ENCODE measurements around the gene VSTM2L.

The VSTM2L gene

DNA sequence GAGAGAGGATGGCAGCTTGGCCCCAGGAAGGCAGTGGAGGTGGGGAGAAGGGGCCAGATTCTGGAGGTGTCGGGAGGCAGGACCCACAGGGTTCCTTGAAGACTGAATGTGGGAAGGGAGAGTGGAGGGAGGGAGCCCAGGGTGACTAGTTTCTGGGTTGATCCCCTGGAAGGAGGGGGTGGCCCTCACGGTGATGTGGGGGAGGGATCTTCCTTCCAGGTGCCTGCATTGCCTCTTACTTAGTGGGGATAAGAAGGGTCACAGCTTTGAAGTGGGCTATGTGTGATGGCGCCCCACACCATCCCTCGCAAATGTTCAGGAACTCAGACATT is 26.7 kb downstream of the VSTM2L start:
- Histone ChIP-seq H3K4me3 (no peak overlapping the region), H3K27ac (no peak overlapping the region)
- no peak for DNase-seq (ENCODE audit: low spot score)
- TF ChIP-seq, protein P1, sequence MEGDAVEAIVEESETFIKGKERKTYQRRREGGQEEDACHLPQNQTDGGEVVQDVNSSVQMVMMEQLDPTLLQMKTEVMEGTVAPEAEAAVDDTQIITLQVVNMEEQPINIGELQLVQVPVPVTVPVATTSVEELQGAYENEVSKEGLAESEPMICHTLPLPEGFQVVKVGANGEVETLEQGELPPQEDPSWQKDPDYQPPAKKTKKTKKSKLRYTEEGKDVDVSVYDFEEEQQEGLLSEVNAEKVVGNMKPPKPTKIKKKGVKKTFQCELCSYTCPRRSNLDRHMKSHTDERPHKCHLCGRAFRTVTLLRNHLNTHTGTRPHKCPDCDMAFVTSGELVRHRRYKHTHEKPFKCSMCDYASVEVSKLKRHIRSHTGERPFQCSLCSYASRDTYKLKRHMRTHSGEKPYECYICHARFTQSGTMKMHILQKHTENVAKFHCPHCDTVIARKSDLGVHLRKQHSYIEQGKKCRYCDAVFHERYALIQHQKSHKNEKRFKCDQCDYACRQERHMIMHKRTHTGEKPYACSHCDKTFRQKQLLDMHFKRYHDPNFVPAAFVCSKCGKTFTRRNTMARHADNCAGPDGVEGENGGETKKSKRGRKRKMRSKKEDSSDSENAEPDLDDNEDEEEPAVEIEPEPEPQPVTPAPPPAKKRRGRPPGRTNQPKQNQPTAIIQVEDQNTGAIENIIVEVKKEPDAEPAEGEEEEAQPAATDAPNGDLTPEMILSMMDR (IDR thresholded peaks at IDR 0.05): no peak

DNA sequence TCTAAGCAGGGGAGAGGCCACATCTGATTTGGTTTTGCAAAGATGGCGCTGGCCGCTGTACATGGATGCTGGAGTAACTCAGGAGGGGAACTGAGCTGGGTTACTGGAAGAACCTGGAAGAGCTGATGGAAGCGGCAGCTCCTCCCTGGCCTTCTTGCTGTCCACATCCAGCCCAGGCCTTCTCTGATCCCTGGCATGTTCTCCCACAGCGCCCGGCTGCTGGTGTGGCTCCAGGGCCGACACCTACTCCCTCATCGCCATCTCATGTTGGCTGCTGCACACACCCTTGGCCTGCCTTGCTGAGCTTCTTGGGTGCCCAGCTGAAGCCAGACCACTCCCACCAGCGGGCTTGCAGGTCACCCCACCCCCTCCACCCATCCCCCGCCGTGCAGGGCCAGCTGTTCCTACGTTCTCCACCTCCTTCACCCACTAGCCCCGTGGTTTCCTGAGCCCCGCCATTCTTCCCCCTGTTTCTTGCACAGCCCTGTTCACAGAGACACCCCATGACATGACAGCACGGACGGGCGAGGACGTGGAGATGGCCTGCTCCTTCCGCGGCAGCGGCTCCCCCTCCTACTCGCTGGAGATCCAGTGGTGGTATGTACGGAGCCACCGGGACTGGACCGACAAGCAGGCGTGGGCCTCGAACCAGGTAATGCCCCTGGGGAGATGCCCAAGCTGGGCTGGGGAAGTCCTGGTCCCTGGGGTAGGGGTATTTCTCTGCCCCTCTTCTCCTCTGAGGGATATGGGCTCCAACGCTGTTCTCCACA is 28.4 kb downstream of the VSTM2L start:
- no peak overlapping the region for H3K27ac ChIP-seq

DNA sequence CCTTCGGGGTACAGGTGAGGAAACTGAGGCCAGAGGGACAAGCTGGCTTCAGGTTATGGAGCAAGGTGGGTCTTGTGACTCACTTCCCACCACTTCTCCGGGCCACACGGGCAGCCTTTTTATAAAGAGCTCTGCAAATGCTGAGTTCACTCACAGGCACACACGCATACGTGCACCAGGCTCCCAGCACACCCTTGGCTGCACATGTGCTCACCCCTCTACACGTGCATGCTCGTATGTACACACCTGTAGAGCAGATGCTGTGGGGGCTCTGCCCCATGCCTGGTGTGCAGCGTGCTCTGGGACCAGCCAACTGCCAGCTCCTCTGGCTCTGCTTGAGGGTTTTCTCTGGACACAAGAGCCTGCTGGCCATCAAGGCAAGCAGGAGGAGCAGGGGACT is 29.1 kb downstream of the VSTM2L start:
- no peak overlapping the region for H3K27ac ChIP-seq
- no peak for DNase-seq (ENCODE audit: low spot score)
- TF ChIP-seq, protein P1 (IDR thresholded peaks at IDR 0.05): no peak
- H3K4me3 ChIP-seq: no peak overlapping the region

More for the DNA sequence above, 28.4 kb downstream of the VSTM2L start:
- no peak overlapping the region for H3K4me3 ChIP-seq
- no peak for DNase-seq (ENCODE audit: low spot score)
- TF ChIP-seq, protein P1 (IDR thresholded peaks at IDR 0.05): no peak

DNA sequence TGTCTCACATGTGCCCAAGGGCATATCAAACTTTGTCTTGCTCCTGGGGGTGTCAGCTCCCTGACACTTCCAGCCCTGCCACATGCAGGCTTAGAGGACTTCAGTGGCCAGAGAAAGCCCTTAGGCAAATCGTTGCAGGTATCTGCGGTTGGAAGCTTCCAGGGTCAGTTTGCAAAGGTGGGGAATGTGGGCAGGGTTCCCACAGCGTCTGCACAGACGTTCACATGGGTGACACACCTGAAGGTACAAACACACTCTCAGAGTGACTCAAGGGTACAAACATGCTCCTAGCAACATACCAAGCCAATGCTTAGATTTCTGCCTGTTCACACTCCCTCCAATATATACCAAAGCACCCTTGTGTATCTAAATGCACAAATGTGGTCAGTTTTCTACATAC is 30.0 kb downstream of the VSTM2L start:
- Histone ChIP-seq H3K27ac (no peak overlapping the region), H3K4me3 (no peak overlapping the region)
- DNase-seq (ENCODE audit: low spot score): no peak
- TF ChIP-seq, protein P1 (IDR thresholded peaks at IDR 0.05): no peak

DNA sequence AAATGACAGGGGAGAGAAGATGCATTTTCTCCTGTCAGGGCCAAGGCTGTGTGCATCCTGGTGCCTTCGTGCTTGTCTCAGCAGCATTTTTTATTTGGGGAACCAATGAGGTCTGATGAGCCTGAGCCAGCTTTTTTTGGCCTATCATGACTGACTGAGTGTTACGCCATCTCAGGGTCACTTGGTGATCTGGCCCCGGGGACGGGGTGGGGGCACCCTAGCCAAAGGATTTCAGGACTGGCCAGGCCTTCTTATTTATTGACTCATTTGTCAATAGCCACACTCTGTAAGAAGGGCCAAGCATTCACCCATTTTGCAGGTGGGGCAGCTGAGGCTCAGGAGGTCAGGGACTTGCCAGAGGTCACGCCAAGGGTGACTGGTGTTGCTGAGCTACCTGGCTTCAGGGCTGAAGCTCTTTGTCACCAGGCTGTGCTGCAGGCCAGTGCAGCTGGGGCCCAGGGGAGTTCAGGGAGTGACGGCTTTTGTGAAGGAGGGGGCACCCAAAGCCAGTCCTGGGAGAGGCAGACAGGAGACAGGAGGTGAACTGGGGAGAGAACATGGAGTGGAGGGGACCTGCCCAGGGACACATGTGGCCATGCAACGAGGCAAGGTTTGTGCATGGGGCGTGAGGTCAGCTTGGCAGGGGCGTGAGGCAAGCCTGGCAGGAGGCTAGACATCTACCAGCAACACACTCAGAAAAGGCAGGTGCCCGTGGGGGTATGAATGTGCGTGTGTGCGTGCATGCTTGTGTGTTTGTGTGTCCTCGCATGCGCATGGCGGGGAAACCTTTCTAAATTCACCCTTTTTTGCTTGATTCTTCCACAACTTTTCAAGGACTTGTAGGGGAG is 31.1 kb downstream of the VSTM2L start:
- TF ChIP-seq, protein P1 (IDR thresholded peaks at IDR 0.05): no peak
- no peak for DNase-seq (ENCODE audit: low spot score)
- Histone ChIP-seq H3K27ac (no peak overlapping the region), H3K4me3 (no peak overlapping the region)

DNA sequence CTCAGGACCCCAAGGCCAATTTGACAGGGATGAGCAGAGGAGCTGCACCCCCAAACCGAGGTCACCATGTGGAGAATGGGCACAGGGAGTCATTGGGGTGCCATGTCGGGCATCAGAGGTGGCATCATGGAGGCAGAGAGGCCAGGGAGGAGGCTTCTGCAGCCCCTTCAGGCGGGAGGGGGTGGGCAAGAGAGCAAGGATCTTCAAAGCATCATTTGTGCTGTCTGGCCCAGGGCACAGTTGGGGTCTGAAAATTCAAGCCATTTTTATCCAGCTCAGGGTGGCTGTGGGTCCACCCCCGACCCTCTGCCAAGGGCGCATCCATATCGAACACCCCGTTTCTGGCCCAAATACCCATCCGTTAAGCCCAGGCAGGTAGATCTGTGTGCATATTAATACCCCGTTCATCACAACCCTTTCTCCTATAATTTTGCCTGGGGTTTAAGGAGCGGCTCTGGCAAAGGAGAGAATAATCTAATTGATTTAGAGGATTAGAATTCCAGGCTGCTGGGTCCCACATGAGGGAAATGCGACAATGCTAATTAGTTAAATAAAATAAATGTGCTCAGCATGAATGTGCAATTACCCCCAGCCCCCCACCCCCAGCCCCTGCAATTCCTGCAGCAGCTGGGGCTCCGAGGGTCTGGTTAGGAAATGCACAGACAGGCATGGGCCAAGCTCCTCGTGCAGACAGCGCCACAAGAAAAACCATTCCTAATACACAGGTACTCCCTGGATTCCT is 31.9 kb downstream of the VSTM2L start:
- TF ChIP-seq, protein P1 (IDR thresholded peaks at IDR 0.05): no peak
- DNase-seq (ENCODE audit: low spot score): no peak
- Histone ChIP-seq H3K27ac (no peak overlapping the region), H3K4me3 (no peak overlapping the region)

Data from coronary artery (tissue), 2 donors.